ENCODE results near the gene PALD1. TPM values are rescaled to one million over a fixed set of nuclear protein-coding genes. Genes with fewer than 3 reads are reported as not detected.
A peak's percentile ranks its signal among the peaks of the same experiment; 100 is the strongest.

PALD1 gene
- total and polyA plus RNA-seq, 9 of the 15 experiments (the other 6 are each of a cell fraction or from before 2014, with no cell fraction given): 0.03 to 0.29 (median 0.09) TPM; not detected in 2

GRCh38 chr10:70565556-70566514 lies 87.3 kb downstream of the PALD1 start (continued):
- TF ChIP-seq E2F6 (IDR thresholded peaks at IDR 0.05; ENCODE audit: borderline replicate concordance in 1 of 2, extremely low read depth in 1 of 2, insufficient read depth in 1 of 2, insufficient read length in 1 of 2, low read depth in 1 of 2, low read length in 1 of 2, poor library complexity in 1 of 2, severe bottlenecking in 1 of 2) (peak in 1 of 2 experiments; percentile 15), HNRNPLL (IDR thresholded peaks at IDR 0.05; ENCODE audit: low read depth, low read length, poor library complexity, severe bottlenecking) (no peak)

- ChIA-PET CTCF (ENCODE audit: low intra/inter-chr PET ratio) (no interaction called here), POLR2A (interaction anchor here (0.8 to 1.9 kb wide), 2 partner anchors 10 to 13 kb away, joined by 4 to 8 read pairs; no protein-coding TSS in a partner anchor)
- ATAC-seq (peak; percentile 9; the same call in 1 of the 3 replicates), FAIRE-seq (no peak), DNase-seq (ENCODE audit: extremely low read depth in 1 of 4, low spot score in 3 of 4) (no peak)
- H3K9me1 ChIP-seq (ENCODE audit: control insufficient read depth, insufficient read depth, low read length): no peaks in the 10 kb centered on the region
- 0 out of 2 replicates have a peak overlapping the region, but pooled peaks have one; percentile 19 for H2AFZ ChIP-seq (ENCODE audit: low read depth, low read length)
- H3K36me3 ChIP-seq (ENCODE audit: control insufficient read depth, insufficient read depth, low read length): no peaks in the 10 kb centered on the region
- peak overlapping the region in 1 of 2 experiments; percentile 76; a peak in 2 of 4 replicates for H3K9ac ChIP-seq (ENCODE audit: insufficient read depth in 1 of 2, low read depth in 2 of 2, low read length in 2 of 2)
- intact Hi-C loops (cut with micrococcal nuclease): no loop called here
- H3K79me2 ChIP-seq (ENCODE audit: control insufficient read depth, insufficient read depth, low read length): no peaks in the 10 kb centered on the region
- peaks cover 0 to 37% of the 10 kb centered on the region in 2 experiments; a peak in 3 of 5 replicates for H3K4me1 ChIP-seq (replicated peaks in 1 of 2; ENCODE audit: control insufficient read depth in 2 of 2, insufficient read depth in 2 of 2, low read length in 2 of 2)
- H3K4me3 ChIP-seq: no peak overlapping the region
- H3K27me3 ChIP-seq (ENCODE audit: control insufficient read depth in 2 of 2, insufficient read depth in 2 of 2, low read length in 2 of 2): no peaks in the 10 kb centered on the region
- no peak overlapping the region for H3K27ac ChIP-seq (ENCODE audit: extremely low read depth, low read depth, low read length)
- H3K9me3 ChIP-seq (replicated peaks; ENCODE audit: control insufficient read depth, insufficient read depth, low read depth, low read length): no peaks in the 10 kb centered on the region
- WGBS (ENCODE audit: insufficient coverage, low coverage, missing lambda C conversion rate): 51% methylated on average over 18 of the region's 18 CpGs
- no TSS peak for BruUV-seq (replicated peaks)
- in situ Hi-C loops (cut with MboI): no loop called here
- H4K20me1 ChIP-seq (replicated peaks; ENCODE audit: control insufficient read depth, insufficient read depth, low read length): no peaks in the 10 kb centered on the region
- no peak for TF ChIP-seq TFAP4 (CRISPR knock-in tag; IDR thresholded peaks at IDR 0.05; ENCODE audit: borderline replicate concordance)
- peak; percentile 67 for TF ChIP-seq ZNF263 (CRISPR knock-in tag; IDR thresholded peaks at IDR 0.05; ENCODE audit: borderline replicate concordance)
- H3K4me2 ChIP-seq (ENCODE audit: insufficient read depth, low read length): no peak overlapping the region
Observed at GRCh38 chr10:70566515-70567290, 88.1 kb downstream of the PALD1 start.
